Endothelial cell of umbilical vein (primary cell): ENCODE results near the gene COL5A3. TPM values are rescaled to one million over a fixed set of nuclear protein-coding genes. Genes with fewer than 3 reads are reported as not detected.

Experiments used
- BruUV-seq: library from RNA; stranded (reverse); fragments of 400-500 nt; replicated peaks from 2 replicates; lab custom pipeline; 2021; lab: Mats Ljungman, UMichigan
- CTCF ChIA-PET: fragments of 300-600, 350-600 bp; sonication (Branson Sonifier 250); formaldehyde crosslinking; loops from one replicate; lab custom pipeline; 2021; ENCODE audit warnings: antibody characterized with exemption, inconsistent platforms; lab: Charles Lee
- POLR2A ChIA-PET: fragments of 300-600, 350-600 bp; sonication (Branson Sonifier 250); formaldehyde crosslinking; loops from one replicate; lab custom pipeline; 2021; ENCODE audit warnings: antibody characterized with exemption, inconsistent platforms; lab: Charles Lee
- DNase-seq: peaks from one replicate; pipeline ENCODE4 v3.0.0-alpha.2; 2011; ENCODE audit warnings: low read depth, low spot score
- FAIRE-seq: peaks from 2 replicates; lab custom pipeline; 2011; peaks lifted over from hg19 to GRCh38; lab: Jason Lieb, UNC
- H2AFZ ChIP-seq: 2 replicates; pipeline ENCODE4 v1.6.0; 2012; ENCODE audit warnings: low read depth, low read length, control low read depth, inconsistent platforms
- H3K27ac ChIP-seq: 2 replicates; pipeline ENCODE4 v1.5.1; 2011; ENCODE audit warnings: low read depth, mild to moderate bottlenecking, control low read depth, low read length, moderate library complexity; ENCODE audit not compliant: insufficient read depth
- H3K27me3 ChIP-seq, 2 experiments: 2 replicates each; pipeline versions ENCODE4 v1.6.0 to v1.6.1; 2011; ENCODE audit warnings: low read length in 2 of 2, mixed read lengths in 1 of 2; ENCODE audit not compliant: control insufficient read depth in 2 of 2, insufficient read depth in 2 of 2
- H3K36me3 ChIP-seq, 2 experiments: 2 replicates in 1 of 2; 3 replicates in 1 of 2; pipeline ENCODE4 v1.5.1; 2011; ENCODE audit warnings: low read length in 2 of 2, mild to moderate bottlenecking in 1 of 2, moderate library complexity in 1 of 2; ENCODE audit not compliant: control insufficient read depth in 2 of 2, insufficient read depth in 2 of 2; ENCODE audit errors: extremely low read depth in 1 of 2
- H3K4me1 ChIP-seq: 3 replicates; pipeline ENCODE4 v1.5.1; 2011; ENCODE audit warnings: mild to moderate bottlenecking, low read length; ENCODE audit not compliant: control insufficient read depth, insufficient read depth; ENCODE audit errors: extremely low read depth
- H3K4me2 ChIP-seq: 2 replicates; pipeline ENCODE4 v1.6.1; 2011; ENCODE audit warnings: low read length, control low read depth, mixed read lengths; ENCODE audit not compliant: insufficient read depth
- H3K4me3 ChIP-seq, 3 experiments: fragments of 200-600 bp in 1 of 3; sonication (generic), shearing (Covaris generic) in 1 of 3; replicated peaks in 1 of 3; 2 replicates each; pipeline ENCODE4 v1.5.1; 2011 to 2016; ENCODE audit warnings: control low read depth in 3 of 3, low read length in 3 of 3, mild to moderate bottlenecking in 2 of 3, inconsistent platforms in 1 of 3, low read depth in 1 of 3, moderate library complexity in 1 of 3; ENCODE audit not compliant: insufficient read depth in 1 of 3
- H3K79me2 ChIP-seq: 2 replicates; pipeline ENCODE4 v1.6.0; 2012; ENCODE audit warnings: low read length, inconsistent platforms; ENCODE audit not compliant: control insufficient read depth, insufficient read depth
- H3K9ac ChIP-seq: replicated peaks from 2 replicates; pipeline ENCODE3; 2011; ENCODE audit warnings: low read length, control low read depth; ENCODE audit not compliant: insufficient read depth; ENCODE audit errors: extremely low read depth
- H3K9me1 ChIP-seq: replicated peaks from 3 replicates; pipeline ENCODE4 v1.6.0; 2011; ENCODE audit warnings: mild to moderate bottlenecking, low read length; ENCODE audit not compliant: control insufficient read depth, insufficient read depth; ENCODE audit errors: extremely low read depth
- H3K9me3 ChIP-seq: replicated peaks from 2 replicates; pipeline ENCODE4 v1.5.1; 2012; ENCODE audit warnings: low read length, inconsistent platforms; ENCODE audit not compliant: control insufficient read depth, insufficient read depth
- H4K20me1 ChIP-seq: replicated peaks from 2 replicates; pipeline ENCODE3; 2011; ENCODE audit warnings: mild to moderate bottlenecking, low read length; ENCODE audit not compliant: control insufficient read depth, insufficient read depth; ENCODE audit errors: extremely low read depth
- CTCF ChIP-seq, 2 donors: IDR thresholded peaks; 1 replicate in 1 of 2; 2 replicates in 1 of 2; pipeline ENCODE4 v1.5.1; 2011; ENCODE audit warnings: low read length in 2 of 2, mild to moderate bottlenecking in 2 of 2, moderate library complexity in 2 of 2, control low read depth in 1 of 2, inconsistent platforms in 1 of 2, low read depth in 1 of 2; ENCODE audit not compliant: insufficient read depth in 1 of 2; ENCODE audit errors: extremely low read depth in 1 of 2
- EZH2 ChIP-seq: IDR thresholded peaks from 2 replicates; pipeline ENCODE4 v1.6.1; 2012; ENCODE audit warnings: borderline replicate concordance, low read depth, mild to moderate bottlenecking, moderate library complexity, low read length, inconsistent platforms; ENCODE audit not compliant: severe bottlenecking
- FOS ChIP-seq: IDR thresholded peaks from 2 replicates; pipeline ENCODE4 v1.6.1; 2011; ENCODE audit warnings: mild to moderate bottlenecking, low read length, moderate library complexity, borderline replicate concordance; ENCODE audit not compliant: insufficient read depth
- GATA2 ChIP-seq: IDR thresholded peaks from 2 replicates; pipeline ENCODE4 v1.7.0; 2011; ENCODE audit warnings: low read depth, mild to moderate bottlenecking, moderate library complexity, mixed read lengths, low read length; ENCODE audit not compliant: insufficient read length, insufficient read depth
- JUN ChIP-seq: IDR thresholded peaks from 2 replicates; pipeline ENCODE4 v1.6.1; 2011; ENCODE audit warnings: borderline replicate concordance, low read depth; ENCODE audit not compliant: insufficient read length, insufficient read depth
- MAX ChIP-seq: IDR thresholded peaks from 2 replicates; pipeline ENCODE4 v1.6.1; 2011; ENCODE audit not compliant: insufficient read depth, insufficient read length
- MYC ChIP-seq: IDR thresholded peaks from one replicate; pipeline ENCODE4 v1.6.1; 2011; ENCODE audit warnings: mild to moderate bottlenecking, low read depth, low read length
- POLR2A ChIP-seq: IDR thresholded peaks from 2 replicates; pipeline ENCODE4 v1.6.1; 2012; ENCODE audit warnings: low read depth, mild to moderate bottlenecking, control low read depth, low read length
- POLR2AphosphoS5 ChIP-seq: IDR thresholded peaks from 2 replicates; pipeline ENCODE4 v1.6.1; 2012; ENCODE audit warnings: low read depth, mild to moderate bottlenecking, control low read depth, low read length, moderate library complexity; ENCODE audit not compliant: insufficient read depth
- dilution Hi-C: fragments of 300-500 bp; cut with MboI; formaldehyde crosslinking; loops from one replicate; pipeline ENCODE4 v1.15.0; 2019; ENCODE audit warnings: low sequenced_read_pairs; ENCODE audit not compliant: extremely low pct_ligation_motif_present
- intact Hi-C: fragments of 100-400 bp; cut with micrococcal nuclease; formaldehyde crosslinking; loops from one replicate; pipeline ENCODE4 v1.10.0; 2022
- polyA plus RNA-seq, 4 experiments: library from polyadenylated mRNA; depleted of rRNA in 3 of 4; stranded (reverse) in 3 of 4; unstranded in 1 of 4; fragments of >200 nt; gene quantifications; 2 replicates each; pipeline versions ENCODE4 v1.2.1 to v1.2.3, GENCODE V29; 2011 to 2012; ENCODE audit warnings: missing spikeins in 1 of 4
- total RNA-seq: library from RNA; stranded (reverse); gene quantifications from 2 replicates; pipeline ENCODE4 v1.2.3, GENCODE V29; 2021

Gene COL5A3
- total and polyA plus RNA-seq, 2 donors (not counting 3 experiments of a cell fraction or from before 2014, with no cell fraction given) = not detected

GRCh38 chr19:9941231-9941630 is 69.1 kb downstream of the COL5A3 start:
- no peaks in the 10 kb centered on the region for H3K79me2 ChIP-seq
- no peaks in the 10 kb centered on the region for H3K9me3 ChIP-seq
- no peak overlapping the region for H2AFZ ChIP-seq
- H3K4me3 ChIP-seq = no peak overlapping the region
- H3K9ac ChIP-seq = no peak overlapping the region
- no peak for TF ChIP-seq FOS
- no peak for TF ChIP-seq JUN
- TF ChIP-seq EZH2 = no peak
- no peak for TF ChIP-seq CTCF (IDR thresholded peaks at IDR 0.05; ENCODE audit: extremely low read depth in 1 of 2, insufficient read depth in 1 of 2, low read depth in 1 of 2, low read length in 2 of 2)
- no peak for TF ChIP-seq POLR2AphosphoS5
- DNase-seq = no peak
- H3K4me1 ChIP-seq = no peaks in the 10 kb centered on the region
- H3K9me1 ChIP-seq = no peaks in the 10 kb centered on the region
- dilution Hi-C loops (no loop called here), intact Hi-C loops (no loop called here)
- POLR2A ChIA-PET = no interaction called here
- no TSS peak for BruUV-seq
- H3K4me2 ChIP-seq = no peak overlapping the region
- H3K36me3 ChIP-seq = no peaks in the 10 kb centered on the region
- no peak for FAIRE-seq
- no peaks in the 10 kb centered on the region for H4K20me1 ChIP-seq
- H3K27me3 ChIP-seq = peaks cover 3 to 5% of the 10 kb centered on the region in 2 experiments
- CTCF ChIA-PET = no interaction called here
- no peak overlapping the region for H3K27ac ChIP-seq

GRCh38 chr19:9940778-9941177 is 69.5 kb downstream of the COL5A3 start:
- no peaks in the 10 kb centered on the region for H3K9me3 ChIP-seq
- peaks cover 5 to 6% of the 10 kb centered on the region in 2 experiments for H3K27me3 ChIP-seq
- no TSS peak for BruUV-seq
- H3K4me2 ChIP-seq = no peak overlapping the region
- no peak for TF ChIP-seq JUN
- TF ChIP-seq POLR2AphosphoS5 = no peak
- no peak for TF ChIP-seq FOS
- TF ChIP-seq EZH2 = no peak
- no peak for TF ChIP-seq MAX
- no peak for TF ChIP-seq GATA2
- TF ChIP-seq CTCF (IDR thresholded peaks at IDR 0.05; ENCODE audit: extremely low read depth in 1 of 2, insufficient read depth in 1 of 2, low read depth in 1 of 2, low read length in 2 of 2) = no peak
- TF ChIP-seq MYC = no peak
- no peak for TF ChIP-seq POLR2A
- no peaks in the 10 kb centered on the region for H3K4me1 ChIP-seq
- H4K20me1 ChIP-seq = no peaks in the 10 kb centered on the region
- H3K36me3 ChIP-seq = no peaks in the 10 kb centered on the region
- DNase-seq (no peak), FAIRE-seq (no peak)
- ChIA-PET CTCF (no interaction called here), POLR2A (no interaction called here)
- dilution Hi-C loops (no loop called here), intact Hi-C loops (no loop called here)
- H3K79me2 ChIP-seq = no peaks in the 10 kb centered on the region
- no peaks in the 10 kb centered on the region for H3K9me1 ChIP-seq
- no peak overlapping the region for H3K4me3 ChIP-seq
- H3K9ac ChIP-seq = no peak overlapping the region
- no peak overlapping the region for H3K27ac ChIP-seq
- no peak overlapping the region for H2AFZ ChIP-seq
